HepG2 (cell line): Measurements from ENCODE around the gene MFNG. TPM values are rescaled to one million over a fixed set of nuclear protein-coding genes. Genes with fewer than 3 reads are reported as not detected.

Experiments
- ATAC-seq: fragments of 200-7000 bp; cut with Tn5 transposase; 3 replicates; pipeline ENCODE4 v1.9.1; 2020; ENCODE audit warnings: mild to moderate bottlenecking, moderate library complexity
- BruUV-seq: library from RNA; stranded (reverse); fragments of 400-500 nt; replicated peaks from 2 replicates; lab custom pipeline; 2021; lab: Mats Ljungman, UMichigan
- CTCF ChIA-PET: fragments of 300-600 bp; formaldehyde crosslinking; extraction: SDS; loops from one replicate; lab custom pipeline; 2021; ENCODE audit warnings: low total read pairs, inconsistent platforms, low intra/inter-chr PET ratio; lab: Yijun Ruan, JAX
- POLR2A ChIA-PET: fragments of 350-600 bp; sonication (Branson Sonifier 250); formaldehyde crosslinking; loops from one replicate; lab custom pipeline; 2020; ENCODE audit warnings: antibody characterized with exemption, inconsistent platforms; lab: Yijun Ruan, JAX
- DNase-seq: peaks from one replicate; pipeline ENCODE4 v3.0.0-alpha.2; 2015; ENCODE audit warnings: low spot score
- FAIRE-seq: peaks from 3 replicates; lab custom pipeline; 2011; peaks lifted over from hg19 to GRCh38; lab: Jason Lieb, UNC
- H2AFZ ChIP-seq: one replicate; pipeline ENCODE4 v1.6.1; 2011; ENCODE audit warnings: low read length, inconsistent platforms
- H3K27ac ChIP-seq: fragments of 300-600 bp; 3 replicates; pipeline ENCODE4 v1.8.0; 2011; ENCODE audit warnings: mixed run types, mild to moderate bottlenecking, mixed read lengths, low read length, inconsistent platforms; ENCODE audit not compliant: insufficient read depth; ENCODE audit errors: extremely low read length
- H3K27me3 ChIP-seq, 2 experiments: fragments of 200-600 bp in 1 of 2; 2 replicates in 1 of 2; 3 replicates in 1 of 2; pipeline versions ENCODE4 v1.6.0 to v1.8.0; 2011; ENCODE audit warnings: low read length in 2 of 2, mild to moderate bottlenecking in 2 of 2, moderate library complexity in 2 of 2, inconsistent platforms in 1 of 2; ENCODE audit not compliant: insufficient read depth in 2 of 2, control insufficient read depth in 1 of 2
- H3K36me3 ChIP-seq, 2 experiments: fragments of 200-600 bp in 1 of 2; replicated peaks in 1 of 2; 2 replicates in 1 of 2; 3 replicates in 1 of 2; pipeline versions ENCODE4 v1.5.1 to v1.8.0; 2011; ENCODE audit warnings: low read length in 2 of 2, inconsistent platforms in 1 of 2; ENCODE audit not compliant: insufficient read depth in 2 of 2, control insufficient read depth in 1 of 2
- H3K4me1 ChIP-seq: 2 replicates; pipeline ENCODE4 v1.5.1; 2012; ENCODE audit warnings: low read length, inconsistent platforms; ENCODE audit not compliant: insufficient read depth
- H3K4me2 ChIP-seq: 2 replicates; pipeline ENCODE4 v1.6.0; 2011; ENCODE audit warnings: low read depth, low read length, inconsistent platforms
- H3K4me3 ChIP-seq, 3 experiments: fragments of 200-600 bp in 1 of 3; sonication (generic), shearing (Covaris generic) in 1 of 3; replicated peaks in 1 of 3; 2 replicates each; pipeline ENCODE4 v1.5.1; 2011 to 2016; ENCODE audit warnings: low read length in 3 of 3, inconsistent platforms in 2 of 3, low read depth in 2 of 3, mild to moderate bottlenecking in 2 of 3, control low read depth in 1 of 3, mixed read lengths in 1 of 3; ENCODE audit not compliant: insufficient read depth in 1 of 3
- H3K79me2 ChIP-seq: one replicate; pipeline ENCODE4 v1.6.1; 2011; ENCODE audit warnings: low read length, inconsistent platforms; ENCODE audit not compliant: insufficient read depth
- H3K9ac ChIP-seq: 2 replicates; pipeline ENCODE4 v1.6.0; 2011; ENCODE audit warnings: mild to moderate bottlenecking, low read depth, low read length, inconsistent platforms; ENCODE audit not compliant: insufficient read depth
- H3K9me3 ChIP-seq: 2 replicates; pipeline ENCODE4 v1.5.1; 2012; ENCODE audit warnings: mild to moderate bottlenecking, low read length
- H4K20me1 ChIP-seq: 2 replicates; pipeline ENCODE4 v1.6.0; 2011; ENCODE audit warnings: inconsistent platforms, mild to moderate bottlenecking, low read length, moderate library complexity; ENCODE audit not compliant: insufficient read depth
- CENPT ChIP-seq: sonication (generic); formaldehyde crosslinking; IDR thresholded peaks from 2 replicates; pipeline ENCODE4 v1.8.0; 2022; ENCODE audit warnings: low read depth, mild to moderate bottlenecking, moderate library complexity, missing genetic modification reagents
- FLYWCH1 ChIP-seq: sonication (generic); formaldehyde crosslinking; IDR thresholded peaks from 2 replicates; pipeline ENCODE4 v1.8.1; 2023; ENCODE audit warnings: mild to moderate bottlenecking, missing genetic modification reagents
- FOSL1 ChIP-seq: sonication (generic); formaldehyde crosslinking; IDR thresholded peaks from 2 replicates; pipeline ENCODE4 v1.9.0; 2021; ENCODE audit warnings: missing genetic modification reagents, borderline replicate concordance
- FOSL2 ChIP-seq: sonication (generic); formaldehyde crosslinking; IDR thresholded peaks from 2 replicates; pipeline ENCODE4 v1.4.0; 2020; ENCODE audit warnings: missing genetic modification reagents
- FOXC1 ChIP-seq: sonication (generic); formaldehyde crosslinking; IDR thresholded peaks from 2 replicates; pipeline ENCODE4 v1.8.0; 2022; ENCODE audit warnings: mild to moderate bottlenecking, missing genetic modification reagents, borderline replicate concordance
- GABPB1 ChIP-seq: IDR thresholded peaks from 2 replicates; pipeline ENCODE4 v1.6.1; 2016; ENCODE audit warnings: mild to moderate bottlenecking, missing genetic modification reagents, moderate library complexity, missing compliant biosample characterization
- HDAC1 ChIP-seq: sonication (generic); formaldehyde crosslinking; IDR thresholded peaks from 2 replicates; pipeline ENCODE4 v1.5.1; 2020; ENCODE audit warnings: mild to moderate bottlenecking, missing genetic modification reagents
- HNRNPL ChIP-seq: fragments of 200-400 bp; formaldehyde crosslinking; IDR thresholded peaks from 2 replicates; pipeline ENCODE4 v1.6.1; 2017; ENCODE audit warnings: mild to moderate bottlenecking, low read depth, low read length
- MED1 ChIP-seq: sonication (generic); formaldehyde crosslinking; IDR thresholded peaks from 2 replicates; pipeline ENCODE4 v1.4.0; 2020; ENCODE audit warnings: missing genetic modification reagents
- MXD1 ChIP-seq: sonication (generic); formaldehyde crosslinking; IDR thresholded peaks from 2 replicates; pipeline ENCODE4 v1.4.0; 2020; ENCODE audit warnings: mild to moderate bottlenecking, missing genetic modification reagents
- NR2F6 ChIP-seq, 2 experiments: IDR thresholded peaks; 2 replicates each; pipeline ENCODE4 v1.6.1; 2016; ENCODE audit warnings: antibody characterized with exemption in 1 of 2, mild to moderate bottlenecking in 1 of 2
- SAP130 ChIP-seq: IDR thresholded peaks from 2 replicates; pipeline ENCODE4 v1.6.1; 2016; ENCODE audit warnings: low read depth
- THAP11 ChIP-seq: IDR thresholded peaks from 2 replicates; pipeline ENCODE4 v1.6.1; 2016; ENCODE audit warnings: missing biosample characterization, missing genetic modification reagents
- ZFY ChIP-seq: sonication (generic); formaldehyde crosslinking; IDR thresholded peaks from 2 replicates; pipeline ENCODE4 v1.4.0; 2020; ENCODE audit warnings: missing genetic modification reagents
- ZMYM4 ChIP-seq: sonication (generic); formaldehyde crosslinking; IDR thresholded peaks from 2 replicates; pipeline ENCODE4 v1.8.1; 2023; ENCODE audit warnings: mild to moderate bottlenecking, missing genetic modification reagents
- ZNF264 ChIP-seq: sonication (generic); formaldehyde crosslinking; IDR thresholded peaks from 2 replicates; pipeline ENCODE4 v1.4.0; 2020; ENCODE audit warnings: missing genetic modification reagents
- WGBS: methylation state at CpG from one replicate; pipeline ENCODE4 v1.1.6; 2017; ENCODE audit warnings: low lambda C conversion rate; 5-methylcytosine and 5-hydroxymethylcytosine counted together
- in situ Hi-C: cut with HindIII; loops from 2 replicates; pipeline ENCODE4 v1.10.0; 2017; ENCODE audit warnings: low pct_unique_long_range_greater_than_20kb; ENCODE audit not compliant: extremely low pct_ligation_motif_present
- intact Hi-C: fragments of 100-400 bp; cut with micrococcal nuclease; formaldehyde crosslinking; loops from one replicate; pipeline ENCODE4 v1.10.0; 2022; ENCODE audit not compliant: unreplicated experiment
- polyA plus RNA-seq, 8 experiments: library from polyadenylated mRNA; depleted of rRNA in 3 of 8; stranded (reverse) in 7 of 8; unstranded in 1 of 8; fragments of >200 nt; fragmentation: Illumina TruSeq in 4 of 8; extraction: Trizol in 4 of 8; gene quantifications; 2 replicates each; pipeline versions ENCODE4 v1.2.1 to v1.2.3, GENCODE V29; 2011 to 2016; ENCODE audit warnings: low read depth in 4 of 8, missing spikeins in 1 of 8, mixed read lengths in 1 of 8; ENCODE audit not compliant: insufficient read depth in 1 of 8
- total RNA-seq, 5 experiments: library from RNA; depleted of rRNA; stranded (reverse); fragments of >200 nt; fragmentation: Illumina TruSeq; extraction: Trizol; gene quantifications; 2 replicates each; pipeline ENCODE4 v1.2.3, GENCODE V29; 2016; ENCODE audit warnings: low read depth in 1 of 5

MFNG gene
- total and polyA plus RNA-seq, 2 of the 13 experiments (the other 11 are each of a cell fraction or from before 2014, with no cell fraction given): 1.0 to 11.7 TPM

GRCh38 chr22:37525746-37526350 is 39.7 kb upstream of the MFNG start:
- H3K4me1 ChIP-seq: peaks cover 73% of the 10 kb centered on the region
- FAIRE-seq (no peak), DNase-seq (no peak), ATAC-seq (no peak)
- intact Hi-C loops (loop anchor here (10.0 kb wide), 1 partner anchor 51 kb away; no protein-coding TSS in a partner anchor), in situ Hi-C loops (no loop called here)
- no peaks in the 10 kb centered on the region for H3K36me3 ChIP-seq
- no peaks in the 10 kb centered on the region for H3K27me3 ChIP-seq
- no peak overlapping the region for H3K9ac ChIP-seq
- no peak overlapping the region for H3K27ac ChIP-seq
- H3K4me2 ChIP-seq: peak overlapping the region; percentile 58
- TF ChIP-seq ZNF264 (CRISPR knock-in tag) (no peak), ZMYM4 (CRISPR knock-in tag) (no peak), FLYWCH1 (CRISPR knock-in tag) (no peak), FOXC1 (CRISPR knock-in tag) (no peak), NR2F6 (IDR thresholded peaks at IDR 0.05) (peak; percentile 43; the same call in 1 of the 2 replicates), NR2F6 (CRISPR knock-in tag; IDR thresholded peaks at IDR 0.05) (no peak), ZFY (CRISPR knock-in tag) (0 out of 2 replicates have a peak, but pooled peaks have one; percentile 12)
- H3K4me3 ChIP-seq: peak overlapping the region in 1 of 3 experiments; percentile 43; a peak in 1 of 6 replicates
- H3K9me3 ChIP-seq: no peaks in the 10 kb centered on the region
- H2AFZ ChIP-seq: no peak overlapping the region
- ChIA-PET CTCF (no interaction called here), POLR2A (interaction anchor here (0.9 to 1.5 kb wide), 3 partner anchors 38 to 43 kb away, joined by 3 read pairs; no protein-coding TSS in a partner anchor)
- no TSS peak for BruUV-seq
- H3K79me2 ChIP-seq: no peaks in the 10 kb centered on the region
- WGBS: 40% methylated on average over 7 of the region's 7 CpGs
- no peaks in the 10 kb centered on the region for H4K20me1 ChIP-seq

- Histone ChIP-seq H3K79me2 (no peaks in the 10 kb centered on the region), H3K4me1 (peaks cover 80% of the 10 kb centered on the region), H3K4me2 (peak overlapping the region; percentile 58; the same call in 1 of the 2 replicates), H3K27me3 (no peaks in the 10 kb centered on the region), H3K27ac (no peak overlapping the region), H3K4me3 (no peak overlapping the region), H4K20me1 (no peaks in the 10 kb centered on the region), H3K9ac (no peak overlapping the region), H3K9me3 (no peaks in the 10 kb centered on the region), H2AFZ (no peak overlapping the region), H3K36me3 (no peaks in the 10 kb centered on the region)
- ChIA-PET POLR2A (interaction anchor here (0.7 to 1.5 kb wide), 4 partner anchors 13 to 44 kb away, joined by 3 read pairs; no protein-coding TSS in a partner anchor), CTCF (no interaction called here)
- no peak for FAIRE-seq
- DNase-seq: no peak
- no CpG with 5 or more reads among the region's 10 CpGs for WGBS
- no TSS peak for BruUV-seq
- in situ Hi-C loops: no loop called here
- intact Hi-C loops: loop anchor here (10.0 kb wide), 1 partner anchor 50 kb away; no protein-coding TSS in a partner anchor
- peak; percentile 15; the same call in 2 of the 3 replicates for ATAC-seq
- TF ChIP-seq HNRNPL (0 out of 2 replicates have a peak, but pooled peaks have one; percentile 26), GABPB1 (0 out of 2 replicates have a peak, but pooled peaks have one; percentile 22), FOSL2 (CRISPR knock-in tag) (peak; percentile 87), HDAC1 (CRISPR knock-in tag) (peak; percentile 36; the same call in 1 of the 2 replicates), MXD1 (no peak), SAP130 (peak; percentile 19; the same call in 1 of the 2 replicates), FOSL1 (0 out of 2 replicates have a peak, but pooled peaks have one; percentile 25), THAP11 (0 out of 2 replicates have a peak, but pooled peaks have one; percentile 6), CENPT (CRISPR knock-in tag) (no peak), MED1 (CRISPR knock-in tag) (peak; percentile 31)
Measured at GRCh38 chr22:37525073-37525745, 39.0 kb upstream of the MFNG start.
